Stimulated activated CD8-positive, alpha-beta memory T cell treated with anti-CD3 and anti-CD28 coated beads, Interleukin-7, amount 100 ng/mL, for 4 hours (primary cell): Measurements from ENCODE around the gene SFTPA2.
"Not testable (repeated sequence)": the region's sequence is repeated elsewhere in the genome, so short reads cannot be mapped to it uniquely, and the experiment has no call there.

ENCODE experiments used
- DNase-seq, 2 donors: peaks; one replicate each; pipeline ENCODE4 v3.0.0-alpha.2; 2020; ENCODE audit warnings: low read depth in 2 of 2

Gene SFTPA2

DNA sequence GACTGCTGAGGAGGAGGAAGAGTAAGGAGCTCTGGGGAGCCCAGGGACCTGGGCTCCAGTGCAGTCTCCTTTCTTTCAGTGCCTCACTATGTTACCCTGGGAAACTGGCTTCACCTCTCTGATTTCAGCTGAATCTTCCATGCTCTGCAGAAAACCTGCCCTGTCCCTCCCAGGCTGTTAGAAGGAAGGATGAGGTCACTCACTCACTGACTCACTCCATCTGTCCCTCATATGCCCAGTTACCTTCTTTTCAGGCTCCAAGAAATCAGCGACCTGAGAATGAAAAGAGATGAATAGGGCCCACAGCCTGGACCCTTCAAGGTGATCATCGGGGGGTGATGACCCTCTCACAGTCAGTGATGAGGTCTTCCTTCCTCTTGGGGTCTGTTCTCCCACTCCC lies 481 bp downstream of the SFTPA2 start:
- DNase-seq = no peak

DNA sequence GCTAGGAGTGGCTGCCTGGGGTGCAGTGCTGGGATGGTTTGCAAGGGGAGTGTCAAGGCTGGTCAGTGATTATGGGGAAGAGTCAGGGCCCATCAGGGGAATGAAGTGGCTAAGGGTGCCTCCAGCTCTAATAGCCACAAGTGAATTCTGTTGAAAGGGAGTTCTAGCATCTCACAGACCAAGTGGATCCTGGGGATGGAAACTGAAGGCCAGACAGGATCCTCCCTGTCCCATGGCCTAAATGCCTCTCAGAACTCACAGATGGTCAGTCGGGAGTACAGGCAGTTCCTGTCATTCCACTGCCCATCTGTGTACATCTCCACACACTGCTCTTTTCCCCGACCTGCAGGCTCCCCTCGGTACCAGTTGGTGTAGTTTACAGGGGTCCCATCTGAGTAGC lies 3.2 kb downstream of the SFTPA2 start:
- DNase-seq = not testable (repeated sequence)

DNA sequence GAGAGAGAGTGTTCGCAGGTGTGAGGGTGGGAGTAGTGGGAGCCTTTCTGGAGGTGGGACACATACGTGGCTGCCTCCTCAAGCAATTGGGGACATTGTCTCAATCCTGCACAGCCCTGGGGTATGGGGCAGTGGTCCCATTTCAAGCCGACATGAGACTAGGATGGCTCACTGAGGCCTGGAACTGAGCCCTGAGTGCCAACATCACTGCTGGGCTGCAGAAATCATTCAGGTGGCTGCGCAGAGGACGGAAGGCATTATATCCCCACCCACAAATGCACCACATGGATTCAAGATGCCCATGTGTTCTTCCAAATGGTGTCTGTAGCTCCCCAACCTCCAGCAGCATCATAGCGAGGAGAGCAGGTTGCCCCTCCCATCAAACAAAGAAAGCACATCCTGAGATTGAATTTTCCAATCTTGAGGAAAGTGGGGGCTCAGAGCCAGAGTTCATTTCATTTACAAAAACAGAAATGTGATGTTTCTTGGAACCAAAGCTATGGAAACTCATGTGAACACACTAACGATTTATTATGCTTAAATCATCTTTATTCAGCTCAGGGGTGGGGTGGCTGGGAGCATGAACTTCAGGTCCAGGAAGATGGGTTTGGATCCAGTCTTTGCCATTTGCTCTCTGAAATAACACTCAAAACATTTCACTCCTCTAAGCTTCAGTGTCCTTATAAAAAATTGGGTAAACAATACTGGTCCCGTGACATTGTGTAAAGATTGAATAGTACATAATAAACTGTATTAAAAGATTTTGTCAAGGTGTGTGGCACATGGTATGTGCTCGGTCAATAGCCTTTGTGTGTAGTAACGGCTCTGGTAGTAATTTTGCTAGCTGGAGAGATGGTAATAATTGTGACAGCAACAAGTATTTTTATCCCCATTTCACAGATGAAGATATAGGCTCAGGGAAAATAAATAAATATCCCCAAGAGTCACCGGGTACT lies 4.6 kb downstream of the SFTPA2 start:
- DNase-seq = no peak

DNA sequence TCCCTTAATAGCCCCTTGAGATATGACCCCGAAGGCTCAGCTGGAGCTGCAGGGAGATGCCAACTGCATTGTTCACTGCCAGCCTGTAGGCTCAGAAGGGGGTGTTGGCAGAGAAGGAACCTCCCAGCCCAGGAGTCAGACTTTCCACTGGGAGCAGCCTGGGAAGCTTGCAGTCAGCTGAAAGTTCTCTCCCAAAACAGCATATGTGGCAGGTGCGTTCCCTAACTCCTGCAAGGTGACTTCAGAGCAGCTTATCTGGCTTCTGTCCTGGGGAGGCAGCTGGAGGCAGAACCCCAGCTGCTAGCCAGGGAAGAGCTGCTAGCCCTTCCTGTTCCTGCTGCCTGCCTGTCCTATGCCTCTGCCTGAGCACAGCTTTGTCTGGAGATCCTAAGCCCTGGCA lies 8.1 kb downstream of the SFTPA2 start:
- DNase-seq = no peak

GRCh38 chr10:79547973-79548372 lies 12.2 kb downstream of the SFTPA2 start:
- DNase-seq = no peak

- DNase-seq = not testable (repeated sequence)
Measured at GRCh38 chr10:79547128-79547527, 13.1 kb downstream of the SFTPA2 start.

DNA sequence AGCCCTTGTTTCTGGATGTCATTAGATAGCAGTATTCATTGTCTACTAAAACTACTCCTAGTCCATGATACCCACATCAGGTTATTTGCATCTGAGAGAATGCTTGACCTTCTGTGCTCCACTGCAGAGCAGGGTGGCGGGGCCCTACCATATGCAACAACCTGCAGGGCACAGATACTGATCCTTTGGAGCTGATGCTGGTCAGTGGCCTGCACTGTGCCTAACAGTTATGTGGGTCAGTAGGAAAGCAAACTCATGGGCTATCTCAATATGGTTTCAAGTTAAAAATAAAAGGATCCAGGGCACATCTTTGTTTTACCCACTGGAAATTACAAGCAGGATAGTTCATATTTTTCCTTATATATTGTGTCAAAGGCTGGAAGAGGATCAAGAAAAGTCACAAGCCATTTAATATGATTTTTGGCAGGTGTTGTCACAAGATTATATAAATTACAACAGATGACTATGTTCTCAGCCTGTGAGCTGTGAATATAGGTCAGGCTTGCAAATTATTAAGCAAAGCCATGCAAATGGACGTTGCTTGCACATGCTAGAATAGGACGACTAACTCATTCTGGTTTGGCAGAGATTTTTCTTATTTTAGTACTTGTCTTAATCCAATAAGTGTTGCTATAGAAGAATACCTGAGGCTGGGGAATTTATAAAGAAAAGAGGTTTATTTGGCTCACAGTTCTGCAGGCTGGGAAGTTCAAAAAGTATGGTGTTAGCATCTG lies 15.1 kb downstream of the SFTPA2 start:
- DNase-seq = not testable (repeated sequence)

- DNase-seq = not testable (repeated sequence)
Measured at GRCh38 chr10:79544408-79544807, 15.8 kb downstream of the SFTPA2 start.

DNA sequence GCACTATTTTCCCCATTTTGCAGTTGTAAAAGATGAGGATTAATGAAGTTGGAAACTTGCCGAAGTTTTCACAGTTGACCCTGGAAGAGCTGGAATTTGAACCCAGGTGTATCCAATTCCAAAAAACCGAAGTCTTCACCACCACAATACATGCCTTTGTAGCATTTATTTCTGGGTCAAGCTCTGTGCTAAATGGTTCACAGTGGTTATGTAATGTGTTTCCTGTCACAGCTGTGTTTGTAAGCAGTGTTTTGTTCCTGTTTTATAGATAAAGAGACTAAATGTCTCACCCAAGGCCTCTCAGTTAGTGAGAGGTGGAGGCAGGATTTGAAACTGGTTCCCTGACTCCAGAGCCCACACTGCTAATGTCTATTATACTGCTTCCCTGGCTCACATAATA lies 17.6 kb downstream of the SFTPA2 start:
- no peak for DNase-seq

GRCh38 chr10:79540930-79541329 lies 19.3 kb downstream of the SFTPA2 start:
- DNase-seq = not testable (repeated sequence)

DNA sequence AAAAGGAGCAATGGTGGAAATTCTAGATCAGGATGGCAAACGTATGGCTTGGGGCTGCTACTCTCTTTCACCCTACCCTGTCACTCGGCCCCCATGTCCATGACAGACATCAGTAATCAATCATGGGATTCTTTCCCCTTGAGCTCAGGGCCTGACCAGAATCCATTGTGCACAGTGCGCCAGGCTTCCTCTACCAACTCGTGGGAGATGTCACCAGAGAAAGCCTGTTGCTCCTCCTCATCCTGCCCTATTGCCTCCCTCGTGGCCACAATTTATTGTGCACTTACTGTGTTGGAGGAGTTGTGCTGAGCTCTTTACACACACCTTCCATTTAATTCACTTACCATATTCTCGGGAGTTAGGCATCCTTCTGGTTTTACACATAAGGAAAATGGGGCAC lies 21.9 kb downstream of the SFTPA2 start:
- DNase-seq = not testable (repeated sequence)

- not testable (repeated sequence) for DNase-seq
Measured at GRCh38 chr10:79533903-79534175, 26.4 kb downstream of the SFTPA2 start.

DNA sequence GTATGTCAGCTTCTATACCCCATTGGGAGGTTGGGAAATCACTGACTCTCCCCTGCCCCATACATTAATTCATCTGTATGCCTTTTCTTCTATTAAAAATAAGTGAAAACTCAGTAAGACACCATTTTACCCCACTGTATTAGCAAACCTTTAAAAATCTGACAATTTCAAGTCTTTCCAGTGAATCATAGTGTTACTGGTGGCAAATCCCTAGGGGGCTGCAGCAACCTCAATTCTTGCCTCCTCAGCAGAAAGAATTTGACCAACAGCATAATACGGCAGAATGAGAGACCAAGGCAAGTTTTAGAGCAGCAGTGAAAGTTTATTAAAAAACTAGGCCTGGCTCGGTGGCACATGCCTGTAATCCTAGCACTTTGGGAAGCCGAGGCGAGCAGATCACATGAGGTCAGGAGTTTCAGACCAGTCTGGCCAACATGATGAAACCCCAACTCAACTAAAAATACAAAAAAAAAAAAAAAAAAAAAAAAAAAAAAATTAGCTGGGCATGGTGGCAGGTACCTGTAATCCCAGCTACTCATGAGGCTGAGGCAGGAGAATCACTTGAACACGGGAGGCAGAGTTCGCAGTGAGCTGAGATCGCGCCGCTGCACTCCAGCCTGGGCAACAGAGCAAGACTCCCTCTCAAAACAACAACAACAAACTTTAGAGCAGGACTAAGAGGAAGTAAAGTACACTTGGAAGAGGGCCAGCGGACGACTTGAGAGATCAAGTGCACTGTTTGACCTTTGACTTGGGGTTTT lies 26.9 kb downstream of the SFTPA2 start:
- DNase-seq = not testable (repeated sequence)

DNA sequence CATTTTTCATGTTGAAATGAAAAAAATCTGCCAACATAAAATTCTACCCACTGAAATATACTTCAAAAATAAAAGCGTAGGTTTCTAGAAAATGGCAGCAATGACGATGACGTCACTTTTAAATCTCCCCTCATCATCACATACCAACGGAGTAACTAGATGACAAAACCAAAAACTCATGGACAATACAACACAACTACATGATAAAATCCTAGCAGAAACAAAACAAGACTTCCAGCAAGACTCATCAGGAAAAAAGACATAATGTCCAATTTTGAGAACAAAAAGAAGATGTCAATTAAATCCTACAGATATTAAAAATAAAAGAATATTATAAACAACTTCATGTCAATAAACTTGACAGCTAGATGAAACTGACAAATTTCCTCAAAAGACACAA lies 31.9 kb downstream of the SFTPA2 start:
- not testable (repeated sequence) for DNase-seq

GRCh38 chr10:79525049-79525710 lies 35.0 kb downstream of the SFTPA2 start:
- DNase-seq = not testable (repeated sequence)

GRCh38 chr10:79523157-79523853 lies 36.9 kb downstream of the SFTPA2 start:
- DNase-seq = not testable (repeated sequence)

DNA sequence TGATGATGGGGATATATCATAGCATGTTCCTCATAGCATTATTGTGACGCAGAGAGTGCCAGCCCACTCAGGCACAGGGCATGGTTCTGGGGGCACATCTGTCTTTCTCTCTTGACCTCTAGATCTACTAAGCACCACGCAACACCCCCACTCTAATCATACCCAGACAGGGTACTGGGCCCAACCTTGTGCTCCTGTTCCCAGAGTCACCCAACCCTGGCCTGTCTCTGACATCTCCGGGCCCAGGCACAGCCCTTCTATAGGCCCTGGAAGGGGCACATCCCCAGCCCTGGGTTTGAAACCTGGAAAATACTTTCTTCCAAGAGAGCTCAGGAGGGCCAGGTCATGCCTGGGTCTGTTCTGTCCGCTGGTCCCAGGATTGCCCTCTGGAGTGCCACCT lies 37.7 kb downstream of the SFTPA2 start:
- DNase-seq = not testable (repeated sequence)

- not testable (repeated sequence) for DNase-seq
Measured at GRCh38 chr10:79521751-79522150, 38.5 kb downstream of the SFTPA2 start.

- DNase-seq = not testable (repeated sequence)
Measured at GRCh38 chr10:79517567-79517966, 42.6 kb downstream of the SFTPA2 start.

- not testable (repeated sequence) for DNase-seq
Measured at GRCh38 chr10:79516532-79517205, 43.5 kb downstream of the SFTPA2 start.
